K562 (cell line): ENCODE data around the gene TNIK. TPM values are rescaled to one million over a fixed set of nuclear protein-coding genes. Genes with fewer than 3 reads are reported as not detected.

ENCODE experiments used
- ATAC-seq: fragments of 200-7000 bp; cut with Tn5 transposase; 3 replicates; pipeline ENCODE4 v1.9.1; 2020; ENCODE audit warnings: moderate library complexity
- BruUV-seq: library from RNA; stranded (reverse); fragments of 400-500 nt; replicated peaks from 2 replicates; lab custom pipeline; 2021; lab: Mats Ljungman, UMichigan
- CTCF ChIA-PET: fragments of 300-600 bp; formaldehyde crosslinking; extraction: SDS; loops from one replicate; lab custom pipeline; 2021; ENCODE audit warnings: low intra/inter-chr PET ratio; lab: Yijun Ruan, JAX
- POLR2A ChIA-PET: fragments of 300-600, 350-650 bp; sonication (Branson Sonifier 250); formaldehyde crosslinking; extraction: SDS; loops from one replicate; lab custom pipeline; 2021; ENCODE audit warnings: antibody characterized with exemption, inconsistent platforms; lab: Yijun Ruan, JAX
- DNase-seq, 4 experiments: peaks; one replicate each; pipeline versions ENCODE4 v3.0.0 to v3.0.0-alpha.2; 2011 to 2018; ENCODE audit warnings: low spot score in 3 of 4, mixed read lengths in 3 of 4; ENCODE audit errors: extremely low read depth in 1 of 4
- FAIRE-seq: peaks from 2 replicates; lab custom pipeline; 2011; peaks lifted over from hg19 to GRCh38; lab: Jason Lieb, UNC
- H2AFZ ChIP-seq: 2 replicates; pipeline ENCODE4 v1.6.0; 2011; ENCODE audit warnings: low read depth, low read length, control low read depth, inconsistent platforms
- H3K27ac ChIP-seq: fragments of 200-600 bp; 3 replicates; pipeline ENCODE4 v1.8.0; 2011; ENCODE audit warnings: low read depth, mild to moderate bottlenecking, control low read depth, inconsistent platforms, low read length, moderate library complexity, mixed read lengths; ENCODE audit errors: extremely low read depth
- H3K27me3 ChIP-seq, 2 experiments: fragments of 300-600 bp in 1 of 2; 2 replicates in 1 of 2; 3 replicates in 1 of 2; pipeline versions ENCODE4 v1.6.0 to v1.8.0; 2011; ENCODE audit warnings: inconsistent platforms in 2 of 2, low read length in 2 of 2, mild to moderate bottlenecking in 1 of 2, mixed read lengths in 1 of 2, moderate library complexity in 1 of 2; ENCODE audit not compliant: control insufficient read depth in 2 of 2, insufficient read depth in 2 of 2
- H3K36me3 ChIP-seq: fragments of 300-600 bp; 3 replicates; pipeline ENCODE4 v1.8.0; 2011; ENCODE audit warnings: mild to moderate bottlenecking, low read length, inconsistent platforms; ENCODE audit not compliant: control insufficient read depth, insufficient read depth
- H3K4me1 ChIP-seq, 2 experiments: fragments of 200-600 bp in 1 of 2; replicated peaks in 1 of 2; 2 replicates in 1 of 2; 3 replicates in 1 of 2; pipeline versions ENCODE4 v1.5.1 to v1.8.0; 2011; ENCODE audit warnings: inconsistent platforms in 2 of 2, low read length in 2 of 2, mild to moderate bottlenecking in 1 of 2, mixed read lengths in 1 of 2, moderate library complexity in 1 of 2; ENCODE audit not compliant: control insufficient read depth in 2 of 2, insufficient read depth in 2 of 2
- H3K4me2 ChIP-seq: 2 replicates; pipeline ENCODE4 v1.6.1; 2011; ENCODE audit warnings: low read length, control low read depth, inconsistent platforms, mixed read lengths; ENCODE audit not compliant: insufficient read depth
- H3K4me3 ChIP-seq: fragments of 200-600 bp; sonication (generic), shearing (Covaris generic); 2 replicates; pipeline ENCODE4 v1.5.1; 2016; ENCODE audit warnings: control low read depth, inconsistent platforms
- H3K79me2 ChIP-seq: fragments of 200-600 bp; 3 replicates; pipeline ENCODE4 v1.8.0; 2011; ENCODE audit warnings: low read length, inconsistent platforms; ENCODE audit not compliant: control insufficient read depth, insufficient read depth
- H3K9ac ChIP-seq, 2 experiments: 2 replicates each; pipeline versions ENCODE4 v1.6.0 to v1.6.1; 2011; ENCODE audit warnings: low read depth in 2 of 2, low read length in 2 of 2, control low read depth in 1 of 2, inconsistent platforms in 1 of 2, mild to moderate bottlenecking in 1 of 2, mixed read lengths in 1 of 2; ENCODE audit not compliant: insufficient read depth in 1 of 2
- H3K9me1 ChIP-seq: one replicate; pipeline ENCODE4 v1.6.0; 2011; ENCODE audit warnings: inconsistent platforms, mild to moderate bottlenecking, low read length, moderate library complexity; ENCODE audit not compliant: control insufficient read depth, insufficient read depth
- H3K9me3 ChIP-seq: replicated peaks from 2 replicates; pipeline ENCODE4 v1.5.1; 2011; ENCODE audit warnings: low read depth, low read length, inconsistent platforms; ENCODE audit not compliant: control insufficient read depth, insufficient read depth
- H4K20me1 ChIP-seq: replicated peaks from 2 replicates; pipeline ENCODE4 v1.6.1; 2011; ENCODE audit warnings: low read length, inconsistent platforms, mixed read lengths; ENCODE audit not compliant: control insufficient read depth, insufficient read depth
- AFF1 ChIP-seq, 2 experiments: fragments of 450-650 bp; IDR thresholded peaks; 2 replicates each; pipeline ENCODE4 v1.6.1; 2018; ENCODE audit warnings: mild to moderate bottlenecking in 2 of 2, low read depth in 1 of 2; ENCODE audit not compliant: partially characterized antibody in 2 of 2
- ATF3 ChIP-seq, 2 experiments: fragments of 450-650 bp in 1 of 2; sonication (generic) in 1 of 2; formaldehyde crosslinking in 1 of 2; IDR thresholded peaks in 1 of 2; conservative IDR thresholded peaks in 1 of 2; 2 replicates each; pipeline versions ENCODE4 v1.6.1 to v1.8.1; 2016 to 2023; ENCODE audit warnings: mild to moderate bottlenecking in 2 of 2, moderate library complexity in 2 of 2, inconsistent platforms in 1 of 2, missing genetic modification reagents in 1 of 2
- FOSL1 ChIP-seq: fragments of 200-800 bp; sonication (Bioruptor generic); conservative IDR thresholded peaks from 2 replicates; pipeline ENCODE4 v1.6.1; 2016; ENCODE audit warnings: missing genetic modification characterization, missing compliant biosample characterization
- JUN ChIP-seq, 2 experiments: sonication (generic) in 1 of 2; formaldehyde crosslinking in 1 of 2; IDR thresholded peaks; 2 replicates each; pipeline versions ENCODE4 v1.6.1 to v1.8.0; 2012 to 2022; ENCODE audit warnings: borderline replicate concordance in 2 of 2, mild to moderate bottlenecking in 2 of 2, improper control_type of control experiment in 1 of 2, low read depth in 1 of 2, low read length in 1 of 2, missing genetic modification reagents in 1 of 2
- JUND ChIP-seq, 2 experiments: IDR thresholded peaks; 2 replicates in 1 of 2; 3 replicates in 1 of 2; pipeline ENCODE4 v1.6.1; 2011; ENCODE audit warnings: borderline replicate concordance in 2 of 2, low read depth in 2 of 2, low read length in 2 of 2, improper control_type of control experiment in 1 of 2, missing biosample characterization in 1 of 2, missing genetic modification characterization in 1 of 2, missing genetic modification reagents in 1 of 2
- ZNF592 ChIP-seq: fragments of 450-650 bp; IDR thresholded peaks from 2 replicates; pipeline ENCODE4 v1.6.1; 2017; ENCODE audit warnings: antibody characterized with exemption, mild to moderate bottlenecking
- WGBS: fragments of 100-300 bp; shearing (Covaris generic); methylation state at CpG from one replicate; pipeline ENCODE4 v1.1.6; 2016; ENCODE audit warnings: low coverage, mixed read lengths; ENCODE audit not compliant: insufficient coverage; ENCODE audit errors: missing lambda C conversion rate; 5-methylcytosine and 5-hydroxymethylcytosine counted together
- in situ Hi-C: fragments of 300-500 bp; cut with MboI; formaldehyde crosslinking; loops from 4 replicates; pipeline ENCODE4 v1.15.0; 2018; ENCODE audit warnings: inconsistent platforms, mixed read lengths
- intact Hi-C: fragments of 100-400 bp; cut with micrococcal nuclease; formaldehyde crosslinking; loops from 2 replicates; pipeline ENCODE4 v1.14.2; 2022
- polyA plus RNA-seq, 8 experiments: library from polyadenylated mRNA; depleted of rRNA in 4 of 8; stranded (reverse) in 5 of 8; unstranded in 3 of 8; fragments of >200 nt; fragmentation: Nextera tagmentation in 2 of 8; fragmentation: Illumina TruSeq in 1 of 8; extraction: Ambion mirVana in 2 of 8; extraction: Trizol in 1 of 8; gene quantifications; 2 replicates each; pipeline versions ENCODE4 v1.2.1 to v1.2.3, GENCODE V29; 2011 to 2014; ENCODE audit warnings: inconsistent platforms in 1 of 8, missing spikeins in 1 of 8
- total RNA-seq, 7 experiments: library from RNA; depleted of rRNA in 6 of 7; stranded (reverse); fragments of >200 nt in 6 of 7; fragmentation: Illumina TruSeq in 2 of 7; extraction: Trizol in 2 of 7; gene quantifications; 2 replicates each; pipeline versions ENCODE4 v1.2.1 to v1.2.3, GENCODE V29; 2011 to 2021; ENCODE audit warnings: low replicate concordance in 1 of 7

TNIK gene
- total and polyA plus RNA-seq, 9 of the 15 experiments (the other 6 are each of a cell fraction or from before 2014, with no cell fraction given) = 6.6 to 39.0 (median 24.7) TPM

- peak; percentile 59; the same call in 2 of the 3 replicates for ATAC-seq
- no peak overlapping the region for H3K4me3 ChIP-seq
- ChIA-PET CTCF (no interaction called here), POLR2A (no interaction called here)
- intact Hi-C loops = no loop called here
- H2AFZ ChIP-seq = no peak overlapping the region
- no TSS peak for BruUV-seq
- H3K79me2 ChIP-seq = no peaks in the 10 kb centered on the region
- H3K9ac ChIP-seq = no peak overlapping the region
- 0 out of 5 replicates have a peak, but pooled peaks cover 0 to 2% of the 10 kb centered on the region in 2 experiments for H3K4me1 ChIP-seq
- no peaks in the 10 kb centered on the region; a peak in 1 of 5 replicates for H3K27me3 ChIP-seq
- in situ Hi-C loops = no loop called here
- DNase-seq = peak in 1 of 4 experiments; percentile 18
- H3K4me2 ChIP-seq = no peak overlapping the region
- no peaks in the 10 kb centered on the region for H3K36me3 ChIP-seq
- FAIRE-seq = no peak
- WGBS = 10% methylated on average over 5 of the region's 5 CpGs
- no peak overlapping the region for H3K27ac ChIP-seq
- H3K9me1 ChIP-seq = no peaks in the 10 kb centered on the region
- no peaks in the 10 kb centered on the region for H3K9me3 ChIP-seq
- H4K20me1 ChIP-seq = no peaks in the 10 kb centered on the region
- TF ChIP-seq FOSL1 (tag) (peak; percentile 81), JUND (IDR thresholded peaks at IDR 0.05; ENCODE audit: borderline replicate concordance, low read depth, low read length) (peak; percentile 47; the same call in 1 of the 2 replicates), JUND (tag; IDR thresholded peaks at IDR 0.05; ENCODE audit: borderline replicate concordance, low read depth, low read length) (no peak), AFF1 (IDR thresholded peaks at IDR 0.05; ENCODE audit: low read depth in 1 of 2, partially characterized antibody in 2 of 2) (no peak), JUN (IDR thresholded peaks at IDR 0.05; ENCODE audit: borderline replicate concordance, low read depth, low read length) (peak; percentile 54; the same call in 1 of the 2 replicates), JUN (CRISPR knock-in tag; IDR thresholded peaks at IDR 0.05; ENCODE audit: borderline replicate concordance) (no peak), ATF3 (IDR thresholded peaks at IDR 0.05) (peak; percentile 48), ATF3 (CRISPR knock-in tag; conservative IDR thresholded peaks at IDR 0.05) (no peak), ZNF592 (no peak)
Observed at GRCh38 chr3:171056528-171056927, 403.7 kb downstream of the TNIK start.
